Panc1 (cell line): ENCODE data around the gene TEX261.

Source experiments
- CTCF ChIP-seq: fragments of 450-650 bp; IDR thresholded peaks from 2 replicates; pipeline ENCODE4 v1.5.1; 2017; ENCODE audit warnings: mild to moderate bottlenecking
- POLR2AphosphoS5 ChIP-seq: IDR thresholded peaks from 2 replicates; pipeline ENCODE4 v1.6.1; 2012; ENCODE audit warnings: mild to moderate bottlenecking, low read depth, low read length, moderate library complexity
- REST ChIP-seq, 2 experiments: IDR thresholded peaks; 2 replicates each; pipeline ENCODE4 v1.6.1; 2011 to 2012; ENCODE audit warnings: low read depth in 2 of 2, control low read depth in 1 of 2, low read length in 1 of 2, mild to moderate bottlenecking in 1 of 2, moderate library complexity in 1 of 2; ENCODE audit not compliant: insufficient read depth in 1 of 2
- SIN3A ChIP-seq: IDR thresholded peaks from 2 replicates; pipeline ENCODE4 v1.6.1; 2012; ENCODE audit warnings: low read depth, mild to moderate bottlenecking, low read length, moderate library complexity, borderline replicate concordance; ENCODE audit not compliant: insufficient read depth
- TCF7L2 ChIP-seq: IDR thresholded peaks from 2 replicates; pipeline ENCODE4 v1.6.1; 2011; ENCODE audit warnings: mild to moderate bottlenecking, low read depth, low read length, inconsistent platforms

- TF ChIP-seq CTCF (no peak), SIN3A (no peak), REST (IDR thresholded peaks at IDR 0.05; ENCODE audit: insufficient read depth in 1 of 2, low read depth in 2 of 2, low read length in 1 of 2) (no peak), POLR2AphosphoS5 (no peak), TCF7L2 (no peak)
Observed at GRCh38 chr2:70943205-70943871, 51.3 kb downstream of the TEX261 start.
